GM18868 (cell line): ENCODE results near the gene TCAF1.
A peak's percentile ranks its signal among the peaks of the same experiment; 100 is the strongest.
"Not testable (repeated sequence)": the region's sequence is repeated elsewhere in the genome, so short reads cannot be mapped to it uniquely, and the experiment has no call there.

Source experiments
- ATAC-seq: cut with Tn5 transposase; IDR thresholded peaks from one replicate; pipeline ENCODE4 v1.9.1; 2021; ENCODE audit warnings: mild to moderate bottlenecking, moderate library complexity; ENCODE audit not compliant: unreplicated experiment

The TCAF1 gene

DNA sequence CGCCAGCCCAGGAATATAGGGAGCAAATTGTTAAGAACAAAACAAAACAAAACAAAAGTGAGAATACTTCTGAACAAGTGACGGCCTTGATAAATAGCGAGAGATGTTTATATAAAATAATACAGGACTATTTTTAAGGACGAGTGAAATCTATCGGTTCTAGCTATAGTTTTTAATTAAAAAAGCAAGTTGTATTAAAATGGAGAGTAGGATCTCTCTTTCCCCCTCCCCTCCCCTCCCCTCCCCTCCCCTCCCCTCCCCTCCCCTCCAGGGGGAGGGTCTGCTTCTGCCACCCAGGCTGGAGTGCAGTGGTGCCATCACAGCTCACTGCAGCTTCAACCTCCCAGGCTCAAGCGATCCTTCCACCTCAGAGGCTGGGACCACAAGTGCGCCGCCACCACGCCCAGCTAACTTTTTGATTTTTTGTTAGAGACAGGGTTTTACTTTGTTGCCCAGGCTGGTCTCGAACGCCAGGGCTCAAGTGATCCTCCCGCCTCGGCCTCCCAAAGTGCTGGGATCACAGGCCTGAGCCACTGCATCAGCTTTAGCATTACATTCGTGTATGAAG, 440 bp upstream of the TCAF1 start:
- no peak for ATAC-seq

DNA sequence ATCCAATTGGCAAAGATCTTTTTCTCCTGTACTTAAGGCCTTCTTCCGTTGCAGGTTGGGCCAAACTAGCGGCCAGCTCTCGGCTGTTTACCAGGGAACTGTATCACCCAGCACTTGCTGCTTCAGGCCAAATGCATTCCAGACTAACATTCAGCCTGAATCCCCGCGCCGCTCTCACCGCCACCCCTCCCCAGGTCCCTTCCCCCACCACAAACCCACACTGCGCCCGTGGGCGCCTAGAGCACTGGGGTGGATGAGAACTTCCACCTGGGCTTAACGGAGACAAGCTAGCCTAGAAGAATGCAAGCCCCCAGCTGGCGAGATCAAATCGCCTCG, 676 bp downstream of the TCAF1 start:
- ATAC-seq: no peak

DNA sequence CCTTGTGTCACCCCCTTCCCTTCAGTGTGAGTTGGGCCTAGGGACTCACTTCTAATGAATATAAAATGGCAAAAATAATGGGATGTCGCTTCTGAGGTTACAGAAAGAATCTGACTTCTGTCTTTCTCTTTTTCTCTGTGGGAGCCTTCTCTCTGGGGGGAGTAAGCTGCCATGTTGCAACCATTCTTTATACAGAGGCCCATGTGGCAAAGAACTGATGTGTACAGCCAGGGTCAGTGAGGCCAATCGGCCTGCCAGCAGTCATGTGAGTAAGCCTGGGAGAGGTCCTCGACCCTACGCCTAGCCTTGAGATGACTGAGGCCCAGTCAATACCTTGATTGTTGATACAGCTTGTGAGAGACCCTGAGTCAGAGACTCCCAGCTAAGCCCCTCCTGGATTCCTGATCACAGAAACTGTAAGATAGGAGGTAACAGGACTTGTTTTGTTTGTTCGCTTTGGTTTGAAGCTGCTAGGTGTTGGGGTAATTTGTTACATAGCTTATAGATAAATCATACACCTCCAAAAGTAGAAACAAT, 1.7 kb downstream of the TCAF1 start:
- no peak for ATAC-seq

DNA sequence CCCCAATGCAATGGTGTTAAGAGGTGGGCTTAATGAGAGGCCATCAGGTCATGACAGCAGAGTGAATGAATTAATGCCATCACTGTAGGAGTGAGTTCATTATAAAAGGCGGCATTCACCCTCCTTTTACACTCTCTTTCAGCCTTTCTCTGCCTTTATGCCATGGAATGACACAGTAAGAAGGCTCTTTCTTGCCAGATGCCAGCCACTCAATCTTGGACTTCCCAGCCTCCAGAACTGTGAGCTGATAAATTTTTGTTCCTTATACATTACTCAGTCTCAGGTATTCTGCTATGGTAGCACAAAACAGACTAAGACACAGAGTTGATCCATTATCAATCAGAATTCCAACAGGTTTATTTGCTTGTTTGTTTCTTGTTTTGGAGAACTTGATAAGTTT, 3.2 kb downstream of the TCAF1 start:
- ATAC-seq: no peak

DNA sequence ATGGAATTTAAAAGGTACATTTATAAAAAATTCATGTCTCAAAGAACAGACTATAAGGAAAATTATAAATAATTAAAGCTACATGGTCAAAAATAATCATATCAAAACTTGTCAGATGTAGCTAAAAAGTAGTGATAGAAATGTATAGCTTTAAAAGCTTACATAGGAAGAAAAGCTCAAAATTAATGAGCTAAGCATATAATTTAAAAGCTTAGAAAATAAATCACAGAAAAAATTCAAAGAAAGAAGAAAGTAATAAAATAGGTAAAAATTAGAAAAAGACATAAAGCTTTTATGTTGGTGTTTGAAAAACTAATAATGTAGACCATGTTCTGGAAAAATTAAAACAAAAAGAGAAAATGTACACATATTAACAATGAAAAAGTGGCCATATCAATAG, 5.3 kb downstream of the TCAF1 start:
- no peak for ATAC-seq

DNA sequence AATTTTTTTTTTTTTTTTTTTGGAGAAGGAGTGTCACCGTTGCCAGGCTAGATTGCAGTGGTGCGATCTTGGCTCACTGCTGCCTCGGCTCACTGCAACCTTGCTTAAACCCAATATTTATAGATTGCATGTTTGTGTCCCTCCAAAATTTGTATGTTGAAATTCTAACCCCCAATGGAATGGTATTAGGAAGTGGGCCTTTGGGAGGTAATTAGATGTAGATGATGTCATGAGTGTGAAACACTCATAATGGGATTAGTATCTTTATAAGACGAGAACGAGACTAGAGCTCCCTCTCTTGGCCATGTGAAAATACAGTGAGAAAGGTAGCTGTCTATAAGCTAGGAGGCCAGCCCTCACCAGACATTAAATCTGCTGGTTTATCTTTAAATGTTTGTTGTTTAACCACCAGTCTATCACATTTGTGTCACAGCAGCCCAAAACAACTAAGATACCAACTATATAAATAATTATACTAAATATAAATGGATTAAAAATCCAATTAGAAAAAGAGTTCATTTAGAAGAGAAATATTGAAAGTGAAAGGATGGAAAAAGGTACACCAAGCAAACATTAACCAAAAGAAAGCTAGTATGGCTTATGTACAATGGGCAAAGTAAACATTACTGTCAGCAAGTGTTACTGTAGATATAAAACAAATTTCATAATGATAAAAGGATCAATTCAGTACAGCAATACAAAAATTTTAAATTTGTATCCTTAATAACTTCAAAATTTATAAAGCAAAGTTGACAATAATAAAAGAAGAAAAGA, 9.3 kb downstream of the TCAF1 start:
- peak; percentile 99 for ATAC-seq

DNA sequence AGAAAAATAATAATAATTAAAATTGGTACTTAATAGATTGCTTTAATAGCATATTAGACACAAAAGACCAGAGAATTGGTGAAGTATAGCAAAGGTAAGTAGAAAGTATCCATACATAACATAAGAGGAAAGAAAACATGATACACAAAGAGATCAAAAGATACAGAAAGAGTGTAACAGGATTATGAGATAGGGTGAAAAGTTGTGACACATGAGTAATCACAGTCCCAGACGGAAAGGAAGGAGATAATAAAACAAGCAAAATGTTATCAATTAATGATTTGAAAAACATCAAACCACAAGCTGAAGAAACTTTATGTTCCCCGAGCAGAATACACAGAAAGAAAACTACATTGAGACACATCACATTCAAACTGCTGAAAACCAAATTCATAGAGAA, 10.5 kb downstream of the TCAF1 start:
- no peak for ATAC-seq

DNA sequence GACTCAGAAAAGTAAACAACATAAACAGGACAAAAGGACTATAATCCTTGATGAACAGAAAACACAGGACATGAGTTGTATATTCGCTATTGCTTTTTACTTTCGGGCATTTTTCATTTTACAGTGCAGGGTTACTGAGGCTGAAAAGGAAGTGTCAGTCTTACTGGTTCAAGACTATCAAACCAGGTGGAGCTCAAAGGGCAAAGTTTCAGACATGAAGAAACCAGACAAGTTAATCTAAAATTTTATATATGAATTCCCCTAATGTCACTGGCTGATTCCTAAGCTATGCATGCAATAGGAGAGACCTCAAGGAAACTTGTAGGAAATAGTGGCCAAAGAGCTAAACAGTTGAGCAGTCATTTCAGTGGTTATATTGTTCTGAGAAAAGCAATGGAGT, 11.4 kb downstream of the TCAF1 start:
- ATAC-seq: no peak

DNA sequence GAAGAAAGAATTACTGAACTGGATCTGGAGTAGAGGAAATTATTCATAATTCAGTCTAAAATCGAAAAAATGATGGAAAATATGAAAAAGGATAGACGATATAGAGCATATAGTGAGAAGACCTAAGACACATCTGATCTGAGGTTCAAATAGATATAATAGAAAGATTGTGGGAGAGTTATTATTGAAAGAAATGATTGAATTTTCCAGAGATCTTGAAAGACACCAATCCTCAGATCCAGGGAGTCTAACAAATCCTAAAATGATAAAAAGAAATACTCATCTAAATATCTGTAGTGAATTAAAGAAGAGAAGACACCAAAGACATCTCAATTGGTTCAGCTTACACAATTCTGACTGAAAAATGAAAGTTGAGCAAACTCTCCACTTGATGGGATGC, 12.9 kb downstream of the TCAF1 start:
- ATAC-seq: no peak

DNA sequence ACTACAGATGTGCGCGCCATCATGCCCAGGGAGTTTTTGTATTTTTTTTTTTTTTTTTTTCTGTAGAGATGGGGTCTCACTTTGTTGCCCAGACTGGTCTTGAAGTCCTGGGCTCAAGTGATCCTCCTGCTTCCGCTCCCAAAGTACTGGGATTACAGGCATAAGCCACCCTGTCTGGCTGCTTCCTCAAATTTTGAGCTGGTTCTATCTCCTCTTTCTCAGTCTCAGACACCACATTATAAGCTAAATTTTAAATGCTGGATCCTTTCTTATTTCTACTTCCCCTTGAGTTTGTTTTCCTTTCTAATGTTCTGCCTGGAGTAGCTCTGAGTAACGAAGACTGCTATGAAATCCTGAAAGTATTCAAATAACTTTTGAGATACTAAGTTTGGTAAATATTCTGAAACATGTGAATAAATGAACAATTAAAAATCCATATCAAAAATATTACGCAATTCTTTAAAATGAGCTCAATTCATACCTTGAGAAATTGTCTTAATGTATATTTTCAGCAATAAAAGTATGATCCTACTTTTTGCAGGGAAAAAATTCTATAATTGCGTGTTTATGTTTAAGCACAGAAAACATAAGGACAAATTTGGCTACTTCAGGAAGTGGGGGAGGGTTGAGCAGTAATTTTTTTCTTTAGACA, 15.0 kb downstream of the TCAF1 start:
- ATAC-seq: no peak

DNA sequence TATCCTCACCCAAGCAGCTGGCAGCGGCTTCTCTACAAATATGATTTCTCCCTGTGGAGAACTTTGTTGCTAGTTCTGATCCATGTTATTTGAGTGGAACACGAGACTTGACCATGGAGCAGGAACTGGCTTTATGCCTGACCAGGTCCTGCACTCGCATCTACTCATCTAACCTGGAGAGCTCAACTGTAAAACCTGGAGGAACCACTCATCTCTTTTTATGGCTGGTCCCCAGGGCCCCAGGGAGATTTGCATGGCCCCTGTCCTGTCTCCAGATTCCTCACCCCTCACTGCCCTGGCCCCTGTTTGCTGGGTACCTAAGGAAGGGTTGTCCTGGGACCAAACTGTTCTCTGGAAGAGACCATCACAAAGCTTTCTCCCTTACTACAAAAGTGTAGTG, 16.0 kb downstream of the TCAF1 start:
- no peak for ATAC-seq

DNA sequence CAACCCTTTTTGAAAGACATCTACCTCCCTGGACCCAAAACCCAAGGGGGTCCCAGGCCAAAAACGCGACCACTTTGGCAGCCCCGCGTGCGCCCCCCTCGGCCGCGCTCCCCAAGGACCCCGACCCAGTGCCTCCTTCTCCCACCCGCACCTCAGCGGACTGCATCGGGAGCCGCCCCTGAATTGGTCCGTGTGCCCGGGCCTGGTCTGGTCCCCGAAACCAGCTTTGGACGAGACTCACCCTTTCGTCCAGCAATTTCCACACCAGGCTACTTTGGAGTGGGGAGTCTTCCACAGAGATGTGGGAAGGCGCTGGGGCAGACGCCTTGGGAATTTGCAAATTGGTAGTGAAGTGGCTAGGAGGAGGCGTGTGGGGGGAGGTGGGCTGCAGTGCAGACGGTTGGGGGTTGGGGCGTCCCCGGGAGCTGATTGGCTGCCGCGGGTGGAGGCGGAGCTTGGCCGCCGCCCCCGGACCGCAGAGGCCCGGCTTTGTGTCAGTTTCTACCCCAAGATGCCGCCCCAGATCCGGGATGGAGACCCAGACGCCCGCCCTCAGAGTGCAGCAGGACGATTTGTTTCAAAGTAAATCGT, 16.9 kb downstream of the TCAF1 start:
- ATAC-seq: peak; percentile 88

DNA sequence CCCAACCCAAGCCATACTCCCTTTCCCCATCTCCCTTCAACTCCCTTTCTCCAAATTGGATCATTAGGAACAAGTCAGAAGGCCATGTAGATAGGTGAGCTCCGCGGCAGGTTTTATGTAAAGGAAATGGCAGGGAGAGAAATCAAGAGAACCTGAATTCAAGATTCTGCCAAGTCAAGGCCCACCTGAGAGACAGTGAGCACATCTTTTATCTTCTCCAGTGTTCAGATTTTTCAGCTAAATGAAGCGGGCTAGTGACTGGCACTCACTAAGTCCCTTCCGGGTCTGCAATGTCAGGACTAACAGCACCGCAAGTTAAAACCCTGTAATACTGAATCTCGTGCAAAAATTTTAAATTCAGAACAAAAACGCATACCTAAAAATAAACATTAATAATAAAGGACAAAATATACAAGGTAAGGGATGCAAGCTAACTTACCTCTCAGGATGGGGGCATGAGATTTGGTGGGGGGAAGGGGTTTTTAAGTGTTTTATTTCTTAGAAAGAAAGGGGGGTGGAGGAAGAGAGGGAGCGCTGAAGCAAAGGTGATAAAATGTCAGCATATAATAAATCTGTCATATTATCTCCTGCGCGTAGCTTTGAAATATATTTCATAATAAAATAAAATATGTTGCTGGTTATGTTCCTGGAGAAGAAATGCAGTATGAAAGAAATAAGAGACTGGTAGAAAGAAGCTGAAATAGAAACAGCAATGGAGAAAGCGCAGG, 17.6 kb downstream of the TCAF1 start:
- ATAC-seq: no peak

DNA sequence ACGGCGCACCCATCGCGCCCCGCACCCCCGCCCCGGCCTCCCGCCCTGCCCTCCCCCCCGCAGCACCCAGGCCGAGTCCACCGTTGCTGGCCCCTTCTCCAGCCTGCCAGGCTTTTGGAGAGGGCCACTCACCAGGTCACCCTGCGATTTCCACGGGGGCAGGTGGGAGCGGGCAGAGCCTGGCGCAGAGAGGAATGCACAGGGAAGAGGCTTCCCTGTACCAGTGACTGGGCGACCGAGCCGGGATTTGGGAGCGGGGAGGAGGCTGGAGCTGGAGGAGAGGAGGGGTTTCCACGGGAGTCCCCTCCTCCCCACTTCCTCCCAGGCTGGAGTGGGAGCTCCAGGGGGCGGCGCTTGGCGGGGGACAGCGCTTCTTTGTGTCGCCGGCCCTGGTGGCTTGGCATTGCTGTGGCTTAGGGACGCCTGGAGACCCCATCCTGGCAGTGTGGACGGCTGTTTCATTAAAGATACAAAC, 19.3 kb downstream of the TCAF1 start:
- ATAC-seq: no peak

DNA sequence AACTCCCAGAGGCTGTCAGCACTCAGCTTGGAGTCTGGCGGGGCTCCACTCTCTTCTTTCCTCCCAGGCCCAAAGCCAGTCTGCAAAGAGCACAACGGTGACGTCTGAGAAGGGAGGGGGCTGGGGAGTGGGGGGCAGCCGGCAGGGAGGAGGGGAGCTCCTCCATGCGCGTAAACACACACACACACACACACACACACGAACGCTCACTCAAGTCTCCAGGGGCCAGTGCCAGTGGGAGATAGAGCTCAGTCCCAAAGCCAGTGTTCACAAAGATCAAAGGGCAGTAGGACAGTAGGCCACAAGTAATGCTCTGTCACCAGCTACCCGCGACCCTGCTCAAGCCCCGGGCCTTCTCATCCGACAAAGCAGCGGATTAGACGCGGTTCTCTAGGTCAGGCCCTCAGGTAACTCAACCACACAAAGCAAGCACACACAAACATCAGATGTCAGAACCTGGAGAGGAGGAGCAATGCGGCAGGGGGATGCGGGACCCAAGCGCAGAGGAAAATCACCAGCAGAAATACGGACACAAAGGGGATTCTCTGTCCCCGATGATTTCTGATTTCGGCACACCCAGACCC, 19.9 kb downstream of the TCAF1 start:
- ATAC-seq: no peak

DNA sequence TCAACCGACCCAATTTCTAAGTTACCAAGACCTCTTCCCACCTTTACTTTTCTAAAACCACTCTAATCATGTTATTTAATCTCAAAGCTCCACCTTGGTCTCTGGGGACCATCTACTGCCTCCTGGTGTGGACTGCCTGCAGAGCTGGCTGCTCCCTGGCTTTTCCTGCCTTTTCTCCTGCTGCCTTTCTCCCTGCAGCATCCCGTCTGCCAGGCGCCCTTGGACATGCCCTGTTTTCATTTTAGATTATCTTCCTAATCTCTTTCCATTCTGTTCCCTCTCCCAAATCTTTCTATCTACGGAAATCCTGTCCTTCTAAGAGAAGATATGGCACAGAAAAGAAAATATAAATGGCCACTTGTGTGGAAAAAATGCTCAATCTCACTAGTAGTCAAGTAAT, 23.1 kb downstream of the TCAF1 start:
- no peak for ATAC-seq

DNA sequence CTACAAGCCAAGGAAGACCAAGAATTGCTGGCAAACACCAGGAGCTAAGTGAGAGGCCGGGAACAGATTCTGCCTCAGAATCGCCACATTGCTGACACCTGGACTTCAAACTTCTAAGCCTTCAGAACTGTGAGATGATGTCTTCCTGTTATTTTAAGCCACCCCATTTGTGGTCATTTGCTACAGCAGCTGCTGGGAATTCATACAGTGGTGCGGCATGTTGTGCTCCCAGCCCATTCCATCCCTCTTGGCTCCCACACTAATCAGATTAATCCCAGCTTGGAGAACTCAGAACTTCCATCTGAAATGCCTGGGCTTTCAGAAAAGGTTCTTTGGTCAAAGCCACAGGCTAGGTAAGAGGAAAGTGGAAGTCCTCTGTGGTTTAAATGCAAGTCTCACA, 24.9 kb downstream of the TCAF1 start:
- no peak for ATAC-seq

DNA sequence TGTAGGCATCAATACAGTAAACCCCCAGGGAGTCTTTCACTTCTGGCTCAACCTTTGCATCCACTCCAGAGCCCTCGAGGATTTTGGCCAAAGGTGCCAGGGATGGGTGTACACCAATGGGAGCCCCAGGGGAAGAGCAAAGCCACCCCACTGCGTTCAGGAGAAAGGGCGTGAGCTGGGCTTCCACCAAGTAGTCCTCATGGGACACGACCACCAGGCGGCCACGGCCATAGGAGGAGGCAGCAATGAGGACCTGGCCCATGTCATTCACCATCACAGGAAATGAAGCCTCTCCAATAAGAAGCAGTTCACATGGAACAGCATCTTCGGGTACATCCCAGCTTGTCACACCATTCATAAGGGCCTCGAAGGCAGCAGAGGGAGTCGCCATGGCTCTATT, 25.8 kb downstream of the TCAF1 start:
- ATAC-seq: no peak

DNA sequence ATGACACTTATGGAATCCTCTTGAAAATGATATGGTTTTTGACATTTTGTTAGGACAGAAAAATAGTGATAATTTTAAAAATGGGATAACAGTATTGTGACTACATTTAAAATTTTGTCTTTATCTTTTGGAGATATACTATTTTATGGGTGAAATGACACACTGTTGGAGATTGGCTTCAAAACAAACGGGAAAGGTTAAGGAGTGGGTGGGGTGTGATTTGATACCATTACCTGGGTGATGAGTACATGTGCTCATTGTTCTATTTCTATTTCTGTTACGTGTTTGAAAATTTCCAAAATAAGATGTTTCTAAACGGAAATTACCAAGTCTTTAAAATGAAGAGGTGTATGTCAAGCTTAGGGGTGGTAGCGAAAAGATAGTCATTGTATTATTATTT, 28.7 kb downstream of the TCAF1 start:
- ATAC-seq: not testable (repeated sequence)

DNA sequence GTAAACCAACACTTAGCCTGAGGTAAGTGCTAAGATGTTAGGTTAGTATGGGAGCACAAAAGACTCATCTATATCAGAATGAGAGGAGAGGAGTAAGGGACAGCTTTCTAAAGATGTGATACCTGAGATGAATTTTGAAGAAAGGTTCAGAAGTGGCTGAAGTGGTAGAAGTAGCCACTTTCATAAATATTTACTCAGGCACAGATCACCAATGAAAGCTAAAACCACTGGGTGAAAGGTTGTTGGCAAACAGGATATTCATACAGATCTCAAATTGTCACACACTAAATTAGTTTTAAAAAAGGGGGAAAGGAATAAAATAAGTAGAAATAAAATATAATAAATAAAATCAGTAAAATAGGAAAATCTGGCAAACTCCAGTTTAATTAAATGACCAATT, 30.4 kb downstream of the TCAF1 start:
- not testable (repeated sequence) for ATAC-seq

DNA sequence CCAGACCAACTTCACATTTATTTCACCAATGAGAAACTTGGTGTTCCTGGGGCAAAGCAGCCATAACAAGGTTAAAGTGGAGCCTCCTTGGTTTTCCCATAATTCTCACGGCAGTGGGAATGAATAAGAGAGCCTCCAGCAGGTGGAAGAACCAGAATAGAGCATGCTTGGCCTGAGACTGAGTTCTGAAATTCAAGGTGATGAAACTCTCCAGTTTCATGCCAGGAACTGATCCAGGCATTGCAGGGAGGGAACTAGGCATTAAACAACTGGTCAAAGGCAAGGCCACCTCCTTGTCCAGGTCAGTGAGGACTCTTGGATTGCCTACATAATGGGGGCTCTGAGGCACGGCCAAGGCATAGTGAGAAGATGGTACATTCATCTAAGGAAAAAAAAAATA, 44.0 kb downstream of the TCAF1 start:
- ATAC-seq: not testable (repeated sequence)
